ENCODE measurements around the gene SLC4A11.
A peak's percentile ranks its signal among the peaks of the same experiment; 100 is the strongest.
"Not testable (repeated sequence)": the region's sequence is repeated elsewhere in the genome, so short reads cannot be mapped to it uniquely, and the experiment has no call there.

The SLC4A11 gene

DNA sequence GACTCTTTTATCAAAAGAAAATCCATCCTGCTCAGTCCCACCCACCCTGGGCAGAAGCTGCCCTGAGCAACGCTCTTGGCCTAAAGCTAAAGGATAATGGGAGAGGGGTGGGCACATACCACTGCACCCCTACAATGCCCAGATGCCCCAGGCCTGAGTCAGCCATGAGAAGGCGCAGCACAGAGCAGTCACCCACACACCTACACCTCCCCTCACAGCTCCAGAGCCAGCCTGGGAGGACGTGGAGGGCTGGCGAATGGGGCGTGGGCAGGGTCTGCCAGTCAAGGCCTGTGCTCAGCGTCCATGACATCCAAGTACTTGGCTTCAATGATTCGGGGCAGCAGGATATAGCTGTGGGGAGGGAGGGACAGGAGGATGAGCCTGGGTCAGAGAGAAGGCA lies 11.5 kb downstream of the SLC4A11 start:
- no peak for DNase-seq

DNA sequence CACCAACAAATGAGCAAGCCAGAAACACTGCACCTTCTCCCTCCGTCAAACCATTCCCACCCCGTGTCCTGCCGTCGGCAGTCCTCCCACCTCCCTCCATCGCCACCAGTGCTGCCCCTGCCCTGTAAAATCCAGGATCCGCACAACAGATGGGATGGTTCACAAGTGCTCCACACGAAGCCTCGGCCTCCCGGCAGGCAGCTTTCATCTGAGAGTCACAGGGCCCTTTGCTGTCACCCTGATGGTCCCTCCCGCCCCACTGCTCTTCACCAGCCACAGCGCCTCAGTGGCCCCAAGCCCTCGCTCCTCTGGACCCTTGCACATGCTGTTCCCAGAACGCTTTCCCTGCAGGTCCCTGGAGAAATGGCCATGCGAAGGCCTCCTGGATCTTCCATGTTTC lies 12.1 kb downstream of the SLC4A11 start:
- no peak for DNase-seq

DNA sequence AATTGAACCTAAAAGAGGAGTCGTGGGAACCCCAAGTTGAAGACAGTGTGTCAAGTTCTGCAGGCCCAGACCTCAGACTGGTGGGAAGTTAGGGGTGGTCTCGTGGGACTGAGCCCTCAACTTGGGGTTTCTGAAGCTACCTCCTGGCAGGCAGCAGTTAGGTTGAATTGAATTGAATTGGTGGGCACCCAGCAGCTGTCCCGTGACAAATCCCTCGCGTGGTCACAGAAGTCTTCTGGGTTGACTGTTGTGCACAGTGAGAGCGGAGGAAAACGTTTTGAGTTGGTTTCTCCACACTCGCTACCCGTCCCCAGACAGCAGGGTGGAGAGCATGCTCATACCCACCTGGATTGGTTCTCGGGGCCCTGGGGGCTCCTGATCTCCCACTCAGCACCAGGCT lies 12.9 kb downstream of the SLC4A11 start:
- DNase-seq = no peak

DNA sequence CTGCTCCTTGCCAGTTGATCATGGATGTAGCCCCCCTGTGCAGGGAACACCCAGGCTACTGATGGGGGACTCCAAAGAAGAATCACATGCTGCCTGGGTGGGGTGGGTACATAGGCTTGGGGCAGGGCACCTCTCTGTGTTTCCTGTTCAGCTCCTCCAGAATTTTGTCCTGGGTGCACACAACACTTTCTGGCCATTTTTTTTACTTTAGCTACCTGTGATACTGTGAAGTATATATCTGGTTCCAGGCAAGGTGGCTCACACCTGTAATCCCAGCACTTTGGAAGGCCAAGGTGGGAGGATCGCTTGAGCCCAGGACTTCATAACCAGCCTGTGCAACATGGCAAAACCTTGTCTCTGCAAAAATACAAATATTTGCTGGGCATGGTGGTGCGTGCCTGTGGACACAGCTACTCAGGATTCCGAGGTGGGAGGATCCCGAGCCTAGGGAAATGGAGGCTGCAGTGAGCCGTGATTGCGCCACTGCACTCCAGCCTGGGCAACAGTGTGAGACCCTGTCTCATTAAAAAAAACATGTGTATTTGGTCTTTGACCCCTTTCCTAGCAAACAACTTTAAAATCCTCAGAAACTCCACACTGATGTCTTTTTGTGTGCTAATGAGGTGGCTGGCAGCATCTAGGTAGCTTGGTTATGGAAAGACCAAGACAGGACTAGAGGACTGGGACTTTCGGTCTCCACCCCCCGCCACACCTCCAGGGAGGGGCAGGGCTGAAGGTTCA lies 14.1 kb downstream of the SLC4A11 start:
- DNase-seq = no peak

DNA sequence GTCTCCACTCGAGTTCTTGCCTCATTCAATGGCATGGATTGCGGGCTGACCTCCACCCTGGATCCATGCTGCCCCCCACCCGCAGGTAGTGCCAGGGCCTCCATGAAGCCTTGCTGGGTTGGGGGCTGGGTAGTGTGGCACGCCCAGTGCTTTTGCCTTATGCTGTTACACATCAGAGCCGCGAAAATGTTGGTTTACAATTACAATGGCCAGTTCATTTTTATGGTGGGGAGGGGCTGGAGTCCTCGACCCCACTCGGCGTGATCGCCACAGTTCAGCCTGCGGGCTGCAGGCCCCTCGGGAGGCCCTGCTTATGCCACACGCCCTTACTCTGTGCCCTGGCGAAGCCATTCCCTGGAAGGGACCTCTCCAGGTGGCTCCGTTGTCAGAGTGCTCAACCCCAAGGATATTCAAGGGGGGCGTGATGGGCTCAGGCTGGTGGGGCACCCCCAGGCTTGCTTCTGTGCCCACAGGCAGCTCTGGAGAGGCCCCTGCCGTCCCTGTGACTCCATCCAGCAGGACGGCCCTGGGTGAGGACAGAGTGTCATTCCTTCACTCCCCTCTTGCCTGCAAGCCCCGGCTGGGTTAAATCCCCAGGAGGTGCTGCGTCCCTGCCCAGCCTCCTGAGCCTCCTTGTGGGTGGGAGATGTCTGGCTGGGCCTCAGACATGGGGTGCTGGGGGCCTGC lies 14.9 kb downstream of the SLC4A11 start:
- no peak for DNase-seq

DNA sequence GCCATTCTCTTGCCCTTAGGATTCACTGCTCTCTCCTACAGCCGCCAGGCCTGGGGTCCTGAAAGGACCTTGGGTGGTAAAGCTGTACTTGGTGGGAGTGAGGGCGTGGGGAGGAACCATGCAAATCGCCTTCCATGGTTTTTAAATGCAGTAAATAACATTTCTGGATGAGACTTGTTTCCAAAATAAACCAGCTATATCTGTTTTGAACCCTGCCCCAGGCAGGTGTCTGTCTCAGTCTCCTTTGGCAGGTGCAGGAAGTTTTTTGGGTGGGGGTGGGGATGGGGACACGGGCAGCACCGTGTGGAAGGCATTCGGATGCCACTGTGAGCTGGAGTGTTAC lies 15.4 kb downstream of the SLC4A11 start:
- DNase-seq = no peak

DNA sequence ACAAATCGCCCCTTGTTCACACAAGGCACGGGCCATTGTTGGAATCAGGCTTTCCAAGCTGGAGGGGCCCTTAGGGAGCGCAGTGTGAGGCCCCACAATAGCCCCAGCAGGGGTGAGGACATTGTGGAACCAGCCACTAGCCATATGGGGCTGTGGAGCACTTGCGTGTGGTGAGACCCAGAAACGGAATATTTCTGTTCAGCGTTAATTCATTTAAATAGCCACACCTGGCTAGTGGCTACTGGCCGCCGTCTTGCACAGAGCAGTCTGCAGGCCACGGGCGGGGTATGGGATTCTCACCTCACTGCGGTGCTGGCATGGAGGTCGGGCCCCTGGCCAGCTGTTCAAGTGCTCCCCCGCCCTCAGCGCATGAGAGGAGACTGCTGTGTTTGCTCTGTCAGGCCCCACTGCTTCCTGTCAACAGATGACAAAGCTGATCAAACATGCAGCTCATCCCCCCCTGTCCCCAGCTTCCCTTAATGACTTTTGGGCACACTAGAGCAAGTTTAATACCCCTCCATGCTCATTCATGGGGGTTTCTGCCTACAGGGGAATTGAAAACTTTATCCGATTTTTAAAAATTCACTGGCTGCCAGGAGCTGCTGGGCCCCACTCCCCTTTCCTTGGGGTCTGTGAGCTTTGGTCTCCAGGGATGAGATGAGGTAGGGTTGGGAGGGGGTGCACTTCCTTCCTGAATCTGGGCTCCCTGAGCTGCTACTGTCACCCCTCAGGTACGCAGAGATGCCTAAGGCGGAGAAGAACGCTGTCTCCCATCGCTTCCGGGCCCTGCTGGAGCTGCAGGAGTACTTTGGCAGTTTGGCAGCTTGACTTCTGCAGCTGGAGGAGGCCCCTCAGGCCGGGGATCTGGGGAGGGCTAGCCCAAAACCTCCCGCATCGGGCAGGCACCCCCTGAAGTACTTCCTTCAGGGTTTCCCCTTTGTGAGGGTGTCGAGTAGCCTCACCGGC lies 16.1 kb downstream of the SLC4A11 start:
- DNase-seq = peak; percentile 94

DNA sequence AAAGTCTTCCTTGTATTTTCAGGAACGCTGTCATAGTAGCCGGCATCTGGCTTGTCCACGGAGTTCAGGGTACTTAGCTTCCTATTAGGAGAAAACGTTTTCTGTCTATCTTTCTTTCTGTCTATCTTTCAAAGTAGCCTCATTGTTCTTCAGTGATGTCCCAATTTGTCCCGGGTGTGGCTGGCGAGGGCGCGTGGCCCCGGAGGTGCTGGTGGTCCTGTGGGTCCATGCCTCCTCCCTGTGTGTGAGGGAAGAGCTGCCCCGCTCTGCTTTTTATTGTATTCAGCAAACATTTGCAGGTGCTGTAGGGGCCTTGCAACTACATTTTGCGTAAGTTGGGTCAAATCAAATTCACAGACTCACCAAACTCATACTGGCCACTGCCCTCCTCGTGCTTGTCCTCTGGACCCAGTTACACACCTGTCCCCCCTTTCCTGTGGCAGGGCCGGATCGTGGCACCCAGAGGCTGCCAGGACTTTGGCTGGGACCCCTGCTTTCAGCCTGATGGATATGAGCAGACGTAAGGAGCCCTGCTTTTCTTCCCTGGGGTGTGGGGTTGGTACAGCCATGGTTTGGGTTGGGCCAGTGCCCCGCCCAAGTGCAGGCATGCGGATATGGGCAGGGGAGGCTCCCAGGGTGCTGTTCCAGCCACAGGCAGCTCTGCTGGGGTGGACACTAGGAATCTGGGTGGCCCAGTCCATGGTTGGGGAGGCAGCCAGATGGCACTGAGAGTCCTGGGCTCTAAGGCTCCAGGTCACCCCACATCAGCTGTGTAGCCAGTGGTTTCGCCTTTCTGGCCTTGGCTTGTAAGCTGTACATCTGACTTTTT lies 17.4 kb downstream of the SLC4A11 start:
- DNase-seq = no peak

DNA sequence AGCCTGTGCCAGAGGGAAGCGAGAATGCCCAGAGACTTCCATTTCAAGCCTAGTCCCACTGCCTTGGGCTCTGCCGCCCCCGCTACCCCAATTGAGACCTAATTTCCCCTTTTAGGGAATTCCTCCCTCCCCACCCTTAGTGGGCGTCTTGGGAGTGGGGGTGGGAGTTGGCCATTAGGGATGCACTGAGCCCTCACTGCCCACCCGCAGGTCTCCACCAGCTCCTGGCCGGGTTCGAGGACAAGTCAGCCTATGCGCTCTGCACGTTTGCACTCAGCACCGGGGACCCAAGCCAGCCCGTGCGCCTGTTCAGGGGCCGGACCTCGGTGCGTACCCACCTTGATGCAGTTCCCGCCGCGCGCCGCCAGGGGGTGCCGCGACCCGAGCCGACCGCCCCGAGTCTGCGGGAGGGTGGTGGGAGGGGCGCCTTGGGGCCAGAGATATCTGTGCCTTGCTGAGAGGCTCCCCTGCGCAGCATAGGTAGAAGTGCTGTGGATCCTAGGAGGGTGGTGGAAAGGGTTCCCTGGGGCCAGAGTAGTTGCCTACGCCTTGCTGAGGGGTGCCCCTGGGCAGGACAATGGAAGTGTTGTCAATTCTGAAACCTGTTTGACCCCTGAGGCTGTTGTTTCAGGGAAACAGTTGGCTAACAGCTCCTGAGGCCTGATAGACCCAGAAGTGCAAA lies 20.5 kb downstream of the SLC4A11 start:
- DNase-seq = peak; percentile 25

DNA sequence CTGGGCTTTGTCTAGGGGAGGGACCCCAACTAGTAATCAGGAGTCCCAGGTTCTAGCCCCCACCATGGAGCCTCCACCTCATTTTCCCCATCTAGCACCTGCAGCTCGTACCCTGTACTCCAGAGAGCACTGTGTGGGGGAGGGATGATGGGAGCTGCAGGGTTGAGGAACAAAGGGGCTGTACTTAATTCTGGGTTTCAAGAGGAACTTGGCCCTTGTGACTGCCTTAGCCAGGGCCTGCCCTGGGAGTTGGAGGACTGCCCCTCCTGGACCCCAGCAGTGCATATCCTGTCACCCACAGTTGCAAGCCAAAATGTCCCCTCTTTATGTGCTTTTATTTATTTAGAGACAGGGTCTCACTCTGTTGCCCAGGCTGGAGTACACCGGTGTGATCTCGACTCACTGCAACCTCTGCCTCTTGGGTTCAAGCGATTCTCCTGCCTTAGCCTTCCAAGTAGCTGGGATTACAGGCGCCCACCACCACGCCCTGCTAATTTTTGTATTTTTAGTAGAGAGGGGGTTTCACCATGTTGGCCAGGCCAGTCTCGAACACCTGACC lies 23.6 kb downstream of the SLC4A11 start:
- not testable (repeated sequence) for DNase-seq

DNA sequence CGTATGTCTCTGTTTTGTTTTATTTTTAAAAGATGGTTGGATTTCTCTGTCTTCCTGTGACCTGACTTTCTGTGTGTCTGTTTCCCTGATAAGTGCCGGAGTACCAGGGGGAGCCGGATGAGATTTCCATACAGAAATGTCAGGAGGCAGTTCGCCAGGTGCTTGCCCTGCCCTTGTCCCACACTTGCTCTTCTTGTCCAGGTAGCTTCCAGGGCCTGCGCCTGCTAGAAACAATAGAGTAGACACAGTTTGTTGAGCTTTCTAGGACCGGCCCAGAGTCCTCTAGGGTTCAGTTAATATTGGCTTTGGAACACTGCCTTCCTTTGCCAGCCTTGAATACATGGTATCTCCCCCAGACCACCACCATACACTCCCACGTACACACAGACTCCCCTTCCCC lies 25.8 kb downstream of the SLC4A11 start:
- DNase-seq = no peak

DNA sequence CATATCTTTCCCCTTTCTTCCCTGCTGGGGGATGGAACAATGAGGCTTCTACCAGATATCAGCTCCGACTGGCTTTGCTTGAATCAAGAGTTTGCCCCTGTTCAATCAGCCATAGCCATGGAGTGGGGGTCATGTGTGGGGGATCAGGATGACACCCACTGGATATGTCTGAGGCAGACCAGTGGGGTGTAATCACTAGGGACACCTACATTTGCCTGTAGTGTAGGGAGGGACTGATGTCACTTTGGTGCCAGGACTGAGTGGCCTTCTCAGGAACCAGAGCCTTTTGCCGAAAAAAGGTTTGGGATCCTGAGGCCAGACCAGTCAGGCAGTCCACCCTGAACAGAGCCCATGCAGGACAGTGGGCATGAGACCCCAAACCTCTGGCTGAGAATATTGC lies 28.6 kb downstream of the SLC4A11 start:
- DNase-seq = no peak

DNA sequence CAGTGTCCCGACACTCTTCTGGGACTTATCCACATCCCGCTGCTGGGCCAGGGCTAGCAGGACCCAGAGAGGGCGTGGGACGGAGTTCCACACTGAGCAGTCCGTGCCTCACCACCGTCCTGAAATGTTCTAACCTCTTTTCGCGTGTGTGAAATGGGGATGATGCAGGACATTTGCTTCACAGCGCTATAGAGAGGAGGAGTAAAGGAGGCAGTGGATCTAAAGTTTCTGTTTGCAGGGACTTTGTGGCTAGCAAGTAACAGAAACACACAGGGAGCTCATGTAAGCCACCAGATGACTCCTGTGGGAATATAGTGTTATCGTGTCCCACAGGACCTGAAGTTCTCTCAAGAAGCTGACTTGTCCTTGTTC lies 29.1 kb downstream of the SLC4A11 start:
- DNase-seq = no peak

DNA sequence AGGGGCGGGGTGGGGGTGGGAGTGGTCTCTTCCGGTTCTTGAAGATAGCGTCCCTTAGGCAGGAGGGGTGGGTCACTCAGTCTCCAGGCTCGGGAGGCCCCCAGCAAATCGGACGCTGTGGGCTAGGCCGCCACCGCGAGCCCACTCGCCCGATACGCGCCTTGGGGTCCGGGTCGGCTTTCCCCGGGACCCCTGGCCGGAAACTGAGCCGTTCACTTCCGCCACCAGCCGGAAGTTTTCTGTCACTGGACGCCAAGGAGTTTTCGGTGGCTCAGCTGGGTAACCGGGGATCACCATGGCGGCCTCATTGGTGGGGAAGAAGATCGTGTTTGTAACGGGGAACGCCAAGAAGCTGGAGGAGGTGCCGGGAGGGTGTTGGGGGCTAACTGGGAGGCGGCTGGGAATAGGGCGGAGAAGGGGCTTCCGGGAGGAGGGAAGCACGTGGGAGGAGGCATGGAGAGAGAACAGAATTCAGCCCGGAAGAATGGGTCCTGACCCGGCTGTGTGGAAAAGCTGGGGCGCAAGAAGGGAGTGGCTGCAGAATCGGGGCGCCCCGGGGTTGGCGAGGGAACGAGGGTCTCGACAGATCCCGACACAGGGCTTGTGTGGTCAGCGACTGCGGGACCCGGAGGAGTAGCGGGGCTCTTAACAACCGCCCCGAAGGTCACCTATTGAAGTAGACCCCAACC lies 29.6 kb downstream of the SLC4A11 start, which contains the start of gene ITPA:
TSS of gene ITPA (plus strand) at position 242 of the 689 bp plus-strand sequence. CDS start at position 296, 54 bp downstream.
- DNase-seq = no peak

DNA sequence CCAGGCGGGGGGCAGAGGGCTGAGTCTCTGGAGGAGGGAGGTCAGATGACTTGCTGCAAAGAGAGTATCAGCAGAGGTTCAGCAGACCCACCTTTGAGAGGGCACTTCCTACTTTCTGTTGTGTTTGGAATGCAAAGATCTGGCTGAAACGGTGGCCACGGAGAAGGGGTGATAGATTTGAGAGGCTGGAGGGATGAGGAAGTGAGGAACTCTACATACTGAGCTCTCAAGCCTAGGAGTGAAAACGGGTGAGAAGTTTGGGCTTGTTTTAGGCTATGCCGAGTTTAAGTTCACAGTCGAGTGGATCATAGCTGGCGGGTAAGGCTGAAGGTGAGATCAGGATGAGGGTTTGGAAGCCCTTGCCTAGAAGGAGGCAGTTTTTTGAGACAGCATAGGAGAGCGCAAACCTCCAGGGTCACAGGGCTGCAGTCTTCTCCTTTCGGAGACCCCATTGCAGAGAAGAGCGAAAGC lies 30.2 kb downstream of the SLC4A11 start:
- no peak for DNase-seq

DNA sequence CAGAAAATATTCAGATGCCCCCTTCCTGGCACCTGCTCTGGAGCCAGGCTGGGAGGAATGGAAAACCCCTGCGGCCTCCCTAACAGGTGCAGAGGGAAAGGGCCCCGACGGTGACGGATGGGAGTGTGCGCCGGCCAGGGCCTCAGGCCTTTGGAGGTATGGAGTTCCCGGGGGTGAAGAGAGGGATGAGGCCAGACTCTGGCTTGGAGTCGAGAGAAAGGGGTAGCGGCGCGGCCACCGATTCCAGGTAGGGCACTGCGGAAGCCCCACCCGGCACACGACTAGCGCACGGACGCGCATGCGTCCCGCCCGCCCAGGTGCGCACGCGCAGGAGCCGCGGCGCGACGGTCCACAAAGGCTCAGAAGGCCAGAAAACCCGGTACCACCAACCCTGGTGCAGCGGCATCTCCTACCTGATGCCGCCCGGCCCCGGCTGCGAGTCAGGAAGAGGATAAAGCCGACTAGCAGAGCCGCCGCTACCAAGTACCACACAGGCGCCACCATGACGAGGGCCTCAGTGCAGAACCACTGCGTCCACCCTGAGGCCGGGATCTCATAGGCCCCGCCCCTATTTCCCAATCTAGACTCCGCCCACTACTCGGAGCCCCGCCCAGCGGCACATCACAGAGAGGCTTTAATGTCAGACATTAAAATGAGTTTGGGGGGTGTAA lies 34.7 kb downstream of the SLC4A11 start, which contains the start of gene DDRGK1:
TSS of gene DDRGK1 (minus strand) at position 559 of the 671 bp plus-strand sequence. CDS start at position 504, 55 bp downstream.
- DNase-seq = peak; percentile 83

DNA sequence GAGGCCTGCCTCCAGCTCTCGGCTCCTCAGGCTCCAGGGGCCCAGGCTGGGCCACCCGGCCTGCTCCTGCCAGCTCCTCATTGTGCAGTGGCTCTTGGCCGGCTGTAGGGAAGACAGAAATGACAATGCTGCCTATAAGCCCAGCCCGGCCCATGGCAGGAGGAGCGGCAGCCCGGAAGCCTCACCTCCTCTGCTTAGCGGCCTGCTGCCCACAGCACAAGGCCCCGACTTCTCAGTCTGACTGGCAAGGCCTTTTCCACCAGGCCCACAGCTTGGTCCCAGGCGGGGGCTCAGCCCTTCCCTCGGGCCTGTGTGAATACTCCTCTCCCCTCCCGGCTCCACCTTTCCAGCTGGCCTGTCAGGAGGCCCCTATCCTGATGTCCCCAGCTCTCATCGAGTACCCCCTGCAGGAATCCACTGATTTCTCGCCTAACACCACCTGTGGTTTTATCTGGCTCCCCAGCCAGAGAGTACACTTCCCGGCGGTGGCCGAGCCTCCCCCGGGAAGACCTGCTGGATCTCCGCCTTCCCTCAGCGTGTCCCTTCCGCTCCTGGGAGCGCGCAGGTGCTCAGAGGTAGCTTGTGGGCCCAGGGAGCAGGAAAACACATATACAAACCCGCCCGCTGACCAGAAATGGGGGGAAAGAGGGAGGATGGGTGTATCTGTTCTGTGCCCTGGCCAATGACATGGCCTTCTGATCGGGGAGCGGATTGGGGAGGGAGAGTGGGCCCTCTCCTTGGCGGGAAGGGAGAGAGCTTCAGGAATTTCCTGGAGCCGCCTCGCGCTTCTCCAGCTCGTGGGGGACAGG lies 35.5 kb downstream of the SLC4A11 start:
- peak; percentile 24 for DNase-seq

DNA sequence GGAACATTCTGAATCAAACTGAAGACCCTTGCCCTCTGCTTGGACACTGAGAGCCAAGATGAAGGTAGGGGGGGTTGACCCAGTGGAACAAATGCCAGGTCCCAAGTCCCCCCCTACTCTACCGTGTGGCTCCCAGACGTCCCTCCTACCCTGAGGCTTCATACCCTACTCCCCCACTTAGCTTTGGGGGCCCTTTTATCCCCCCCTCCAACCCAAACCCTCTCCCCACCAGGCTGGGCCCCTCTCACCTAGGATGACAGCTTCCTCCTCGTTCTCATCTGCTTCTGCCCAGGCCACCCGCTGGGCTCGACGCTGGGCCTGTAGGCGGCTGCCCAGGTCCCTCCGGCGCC lies 36.0 kb downstream of the SLC4A11 start:
- no peak for DNase-seq

All from DMS153 (cell line).